SKM-1 (cell line): ENCODE data around the gene NFRKB.

ENCODE experiments used
- DNase-seq: peaks from one replicate; lab custom pipeline; 2025; ENCODE audit not compliant: unreplicated experiment; lab: John Stamatoyannopoulos, UW

Gene NFRKB

GRCh38 chr11:129846508-129847335, 48.7 kb downstream of the NFRKB start:
- no peak for DNase-seq
